Endodermal cell (in vitro differentiated cells): ENCODE results near the gene GADL1. TPM values are rescaled to one million over a fixed set of nuclear protein-coding genes. Genes with fewer than 3 reads are reported as not detected.

ENCODE experiments used
- DNase-seq: peaks from one replicate; pipeline ENCODE4 v3.0.0-alpha.2; 2017
- H3K27ac ChIP-seq: 2 replicates; pipeline ENCODE4 v1.5.1; 2013; ENCODE audit warnings: mild to moderate bottlenecking, low read depth, low read length, moderate library complexity
- H3K27me3 ChIP-seq: 2 replicates; pipeline ENCODE4 v1.6.1; 2013; ENCODE audit warnings: mild to moderate bottlenecking, low read length, moderate library complexity; ENCODE audit not compliant: insufficient read depth, control insufficient read depth, poor library complexity, severe bottlenecking
- H3K36me3 ChIP-seq: 2 replicates; pipeline ENCODE4 v1.7.0; 2013; ENCODE audit warnings: mild to moderate bottlenecking, low read length, moderate library complexity; ENCODE audit not compliant: control insufficient read depth, insufficient read depth
- H3K4me1 ChIP-seq: one replicate; pipeline ENCODE4 v1.7.0; 2013; ENCODE audit warnings: low read length; ENCODE audit not compliant: control insufficient read depth, insufficient read depth
- H3K4me3 ChIP-seq: 2 replicates; pipeline ENCODE4 v1.5.1; 2013; ENCODE audit warnings: mild to moderate bottlenecking, low read length, moderate library complexity
- H3K9ac ChIP-seq: 2 replicates; pipeline ENCODE4 v1.6.1; 2013; ENCODE audit warnings: mild to moderate bottlenecking, low read length, moderate library complexity; ENCODE audit not compliant: poor library complexity, severe bottlenecking; ENCODE audit errors: extremely low read depth
- H3K9me3 ChIP-seq: 2 replicates; pipeline ENCODE4 v1.6.1; 2013; ENCODE audit warnings: mild to moderate bottlenecking, low read length, moderate library complexity; ENCODE audit not compliant: control insufficient read depth
- H3K27ac Mint-ChIP-seq: 2 replicates; pipeline ENCODE4 v1.8.0; 2020; ENCODE audit warnings: mixed read lengths
- H3K27me3 Mint-ChIP-seq: 2 replicates; pipeline ENCODE4 v1.8.0; 2021; ENCODE audit warnings: mild to moderate bottlenecking, mixed read lengths; ENCODE audit not compliant: insufficient read depth
- H3K36me3 Mint-ChIP-seq: 2 replicates; pipeline ENCODE4 v1.8.0; 2020; ENCODE audit warnings: low read depth, mixed read lengths
- H3K4me1 Mint-ChIP-seq: 2 replicates; pipeline ENCODE4 v1.8.0; 2020; ENCODE audit warnings: mixed read lengths
- H3K4me3 Mint-ChIP-seq: 2 replicates; pipeline ENCODE4 v1.8.0; 2020; ENCODE audit warnings: mild to moderate bottlenecking, moderate library complexity, mixed read lengths
- H3K9me3 Mint-ChIP-seq: 2 replicates; pipeline ENCODE4 v1.8.0; 2020; ENCODE audit warnings: mild to moderate bottlenecking, mixed read lengths
- WGBS, 2 experiments: methylation state at CpG; one replicate each; pipeline versions ENCODE4 v1.1.5 to v1.1.7; 2013; ENCODE audit warnings: missing lambda C conversion rate in 2 of 2, mixed read lengths in 1 of 2; ENCODE audit not compliant: insufficient coverage in 1 of 2, insufficient read length in 1 of 2; 5-methylcytosine and 5-hydroxymethylcytosine counted together
- total RNA-seq, 2 donors: library from RNA; stranded (reverse); fragmentation: NEBNext Ultra II Directional in 1 of 2; extraction: Animal tissue kit (Norgen Biotek cat#: 25700) in 1 of 2; gene quantifications; 2 replicates in 1 of 2; 3 replicates in 1 of 2; pipeline ENCODE4 v1.2.1, GENCODE V29; 2021
- TF ChIP-seq, protein P1 (sequence below): fragments of 200-600 bp; sonication (generic); conservative IDR thresholded peaks from 2 replicates; pipeline ENCODE4 v1.5.0; 2021; ENCODE audit warnings: antibody characterized with exemption, mild to moderate bottlenecking

The GADL1 gene
- total RNA-seq, 2 donors from 2014 or later, result 0.11 TPM; not detected in 1

DNA sequence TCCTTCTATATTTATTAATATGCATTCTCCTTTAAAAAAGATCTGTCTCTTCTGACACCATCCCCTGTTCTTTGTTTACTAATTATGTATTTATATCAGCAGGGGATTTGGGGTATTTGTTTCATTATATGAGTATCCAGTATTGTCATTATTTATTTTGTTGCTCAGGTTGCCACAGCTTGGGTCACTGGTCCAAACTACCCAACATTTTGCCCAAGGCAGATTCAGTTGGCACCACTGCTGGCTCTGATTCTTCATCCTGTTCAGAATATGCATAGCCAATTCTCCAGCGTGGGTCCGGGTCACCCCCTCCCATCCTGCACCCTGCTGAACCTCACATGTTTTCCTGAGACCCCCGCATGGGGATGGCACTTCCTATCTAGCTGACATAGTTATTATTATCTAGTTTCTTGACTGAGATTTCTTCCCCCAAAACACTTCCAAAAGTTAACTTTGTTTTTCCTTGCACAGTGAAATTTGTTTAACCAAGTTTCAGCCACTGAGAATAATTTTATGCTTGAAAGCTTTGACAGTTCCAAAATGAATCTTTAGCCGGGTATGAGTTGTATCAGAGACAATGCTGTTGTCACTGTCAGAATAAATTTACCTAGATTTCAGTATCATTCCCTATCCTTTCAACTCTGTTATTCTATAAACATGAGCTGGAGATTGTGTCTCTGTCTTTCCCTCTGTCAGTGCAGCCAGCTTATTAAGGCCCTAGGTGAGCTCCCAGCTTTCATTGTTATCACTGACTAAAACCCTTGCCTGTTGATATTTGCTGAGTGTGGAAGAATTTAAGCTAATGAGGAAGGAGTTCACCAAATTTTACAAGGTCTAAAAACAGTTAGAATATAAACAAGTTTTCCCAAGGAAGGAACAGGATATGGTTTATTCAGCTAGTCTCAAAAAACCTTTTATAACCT, 217.8 kb downstream of the GADL1 start:
- H3K27me3 Mint-ChIP-seq, result no peaks in the 10 kb centered on the region
- peaks cover 42% of the 10 kb centered on the region for H3K4me1 Mint-ChIP-seq
- H3K27ac Mint-ChIP-seq, result no peak overlapping the region
- no peaks in the 10 kb centered on the region for H3K9me3 Mint-ChIP-seq
- H3K4me3 Mint-ChIP-seq, result no peak overlapping the region
- no peak overlapping the region for H3K4me3 ChIP-seq
- DNase-seq, result no peak
- peaks cover 12% of the 10 kb centered on the region for H3K4me1 ChIP-seq
- peaks cover 60% of the 10 kb centered on the region for H3K36me3 ChIP-seq
- no peak overlapping the region for H3K9ac ChIP-seq
- no peak overlapping the region for H3K27ac ChIP-seq
- peaks cover 60% of the 10 kb centered on the region for H3K36me3 Mint-ChIP-seq
- no peaks in the 10 kb centered on the region for H3K9me3 ChIP-seq
- WGBS, 2 experiments, result 90 to 100% methylated on average over 1 to 4 of the region's 4 CpGs
- TF ChIP-seq, protein P1, sequence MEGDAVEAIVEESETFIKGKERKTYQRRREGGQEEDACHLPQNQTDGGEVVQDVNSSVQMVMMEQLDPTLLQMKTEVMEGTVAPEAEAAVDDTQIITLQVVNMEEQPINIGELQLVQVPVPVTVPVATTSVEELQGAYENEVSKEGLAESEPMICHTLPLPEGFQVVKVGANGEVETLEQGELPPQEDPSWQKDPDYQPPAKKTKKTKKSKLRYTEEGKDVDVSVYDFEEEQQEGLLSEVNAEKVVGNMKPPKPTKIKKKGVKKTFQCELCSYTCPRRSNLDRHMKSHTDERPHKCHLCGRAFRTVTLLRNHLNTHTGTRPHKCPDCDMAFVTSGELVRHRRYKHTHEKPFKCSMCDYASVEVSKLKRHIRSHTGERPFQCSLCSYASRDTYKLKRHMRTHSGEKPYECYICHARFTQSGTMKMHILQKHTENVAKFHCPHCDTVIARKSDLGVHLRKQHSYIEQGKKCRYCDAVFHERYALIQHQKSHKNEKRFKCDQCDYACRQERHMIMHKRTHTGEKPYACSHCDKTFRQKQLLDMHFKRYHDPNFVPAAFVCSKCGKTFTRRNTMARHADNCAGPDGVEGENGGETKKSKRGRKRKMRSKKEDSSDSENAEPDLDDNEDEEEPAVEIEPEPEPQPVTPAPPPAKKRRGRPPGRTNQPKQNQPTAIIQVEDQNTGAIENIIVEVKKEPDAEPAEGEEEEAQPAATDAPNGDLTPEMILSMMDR, result no peak
- no peaks in the 10 kb centered on the region for H3K27me3 ChIP-seq
